ENCODE measurements around the gene DACT1. TPM values are rescaled to one million over a fixed set of nuclear protein-coding genes. Genes with fewer than 3 reads are reported as not detected.

The DACT1 gene
- total RNA-seq, 1 experiment from 2014 or later, result 4.4 TPM

GRCh38 chr14:58598028-58598803 lies 39.5 kb upstream of the DACT1 start:
- H3K14ac ChIP-seq (ENCODE audit: insufficient read depth, low read length), result no peak overlapping the region
- H3K23ac ChIP-seq (ENCODE audit: insufficient read length, low read depth, low read length), result no peak overlapping the region
- Mint-ChIP-seq H3K27me3 (ENCODE audit: low read depth) (no peaks in the 10 kb centered on the region), H3K4me1 (peaks cover 9 to 11% of the 10 kb centered on the region in 2 experiments; a peak in 2 of 4 replicates), H3K9me3 (no peaks in the 10 kb centered on the region), H3K27ac (0 out of 7 replicates have a peak overlapping the region, but pooled peaks of 1 of the 3 experiments have one; percentile 55), H3K4me3 (no peak overlapping the region), H3K36me3 (ENCODE audit: insufficient read depth in 1 of 3, low read depth in 3 of 3) (no peaks in the 10 kb centered on the region; a peak in 1 of 7 replicates)
- TF ChIP-seq CTCF (conservative IDR thresholded peaks at IDR 0.05), result no peak
- H3K18ac ChIP-seq (ENCODE audit: insufficient read length, low read depth, low read length), result no peak overlapping the region
- H4K8ac ChIP-seq (replicated peaks; ENCODE audit: insufficient read length, low read depth, low read length), result no peak overlapping the region
- no peak overlapping the region for H2BK15ac ChIP-seq (ENCODE audit: low read depth, low read length)
- no peak overlapping the region for H3K9ac ChIP-seq (ENCODE audit: extremely low read depth, insufficient read length, low read length)
- no peaks in the 10 kb centered on the region for H4K20me1 ChIP-seq (ENCODE audit: control insufficient read depth, insufficient read depth, insufficient read length)
- no peak overlapping the region for H4K5ac ChIP-seq (ENCODE audit: insufficient read length, low read depth, low read length)
- no peaks in the 10 kb centered on the region for H3K9me3 ChIP-seq (ENCODE audit: control insufficient read depth, low read depth, low read length)
- no peak overlapping the region for H2BK20ac ChIP-seq (ENCODE audit: low read depth, low read length, poor library complexity, severe bottlenecking)
- H3K27me3 ChIP-seq (ENCODE audit: insufficient read depth, low read length), result no peaks in the 10 kb centered on the region
- no peak overlapping the region for H3T11ph ChIP-seq (ENCODE audit: low read length)
- no CpG with 5 or more reads among the region's 4 CpGs for WGBS (ENCODE audit: extremely low coverage, insufficient read length, low lambda C conversion rate)
- no peaks in the 10 kb centered on the region for H3K79me1 ChIP-seq (ENCODE audit: insufficient read depth, low read depth, low read length, poor library complexity, severe bottlenecking)
- DNase-seq, result no peak
- H3K27ac ChIP-seq (ENCODE audit: insufficient read length, low read depth, low read length), result no peak overlapping the region
- H2BK120ac ChIP-seq (ENCODE audit: low read depth, low read length, poor library complexity, severe bottlenecking), result no peak overlapping the region
- H4K91ac ChIP-seq (ENCODE audit: insufficient read length, low read depth, low read length), result no peak overlapping the region
- H2BK5ac ChIP-seq (ENCODE audit: insufficient read length, low read length), result no peak overlapping the region
- H3K79me2 ChIP-seq (ENCODE audit: insufficient read depth, low read length), result no peaks in the 10 kb centered on the region
- H3K4ac ChIP-seq (ENCODE audit: low read depth, low read length), result no peak overlapping the region
- no peaks in the 10 kb centered on the region for H3K23me2 ChIP-seq (ENCODE audit: insufficient read length, low read depth, low read length, poor library complexity, severe bottlenecking)
- H2BK12ac ChIP-seq (ENCODE audit: insufficient read length, low read depth, low read length), result no peak overlapping the region
- no peak overlapping the region for H3K4me2 ChIP-seq (ENCODE audit: insufficient read depth, insufficient read length, low read length)
- H3K56ac ChIP-seq (ENCODE audit: insufficient read length, low read depth, low read length), result no peak overlapping the region
- no peak overlapping the region for H2AK5ac ChIP-seq (ENCODE audit: insufficient read length, low read length)
- H2AFZ ChIP-seq (ENCODE audit: low read length), result no peak overlapping the region
- no peaks in the 10 kb centered on the region; the same call in 1 of the 2 replicates for H3K4me1 ChIP-seq (ENCODE audit: insufficient read depth, low read length)
